HG02571 (cell line): Measurements from ENCODE around the gene IRF3.

ENCODE experiments used
- ATAC-seq: cut with Tn5 transposase; IDR thresholded peaks from one replicate; pipeline ENCODE4 v1.9.1; 2021; ENCODE audit warnings: mild to moderate bottlenecking, moderate library complexity; ENCODE audit not compliant: unreplicated experiment

IRF3 gene, protein sequence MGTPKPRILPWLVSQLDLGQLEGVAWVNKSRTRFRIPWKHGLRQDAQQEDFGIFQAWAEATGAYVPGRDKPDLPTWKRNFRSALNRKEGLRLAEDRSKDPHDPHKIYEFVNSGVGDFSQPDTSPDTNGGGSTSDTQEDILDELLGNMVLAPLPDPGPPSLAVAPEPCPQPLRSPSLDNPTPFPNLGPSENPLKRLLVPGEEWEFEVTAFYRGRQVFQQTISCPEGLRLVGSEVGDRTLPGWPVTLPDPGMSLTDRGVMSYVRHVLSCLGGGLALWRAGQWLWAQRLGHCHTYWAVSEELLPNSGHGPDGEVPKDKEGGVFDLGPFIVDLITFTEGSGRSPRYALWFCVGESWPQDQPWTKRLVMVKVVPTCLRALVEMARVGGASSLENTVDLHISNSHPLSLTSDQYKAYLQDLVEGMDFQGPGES

DNA sequence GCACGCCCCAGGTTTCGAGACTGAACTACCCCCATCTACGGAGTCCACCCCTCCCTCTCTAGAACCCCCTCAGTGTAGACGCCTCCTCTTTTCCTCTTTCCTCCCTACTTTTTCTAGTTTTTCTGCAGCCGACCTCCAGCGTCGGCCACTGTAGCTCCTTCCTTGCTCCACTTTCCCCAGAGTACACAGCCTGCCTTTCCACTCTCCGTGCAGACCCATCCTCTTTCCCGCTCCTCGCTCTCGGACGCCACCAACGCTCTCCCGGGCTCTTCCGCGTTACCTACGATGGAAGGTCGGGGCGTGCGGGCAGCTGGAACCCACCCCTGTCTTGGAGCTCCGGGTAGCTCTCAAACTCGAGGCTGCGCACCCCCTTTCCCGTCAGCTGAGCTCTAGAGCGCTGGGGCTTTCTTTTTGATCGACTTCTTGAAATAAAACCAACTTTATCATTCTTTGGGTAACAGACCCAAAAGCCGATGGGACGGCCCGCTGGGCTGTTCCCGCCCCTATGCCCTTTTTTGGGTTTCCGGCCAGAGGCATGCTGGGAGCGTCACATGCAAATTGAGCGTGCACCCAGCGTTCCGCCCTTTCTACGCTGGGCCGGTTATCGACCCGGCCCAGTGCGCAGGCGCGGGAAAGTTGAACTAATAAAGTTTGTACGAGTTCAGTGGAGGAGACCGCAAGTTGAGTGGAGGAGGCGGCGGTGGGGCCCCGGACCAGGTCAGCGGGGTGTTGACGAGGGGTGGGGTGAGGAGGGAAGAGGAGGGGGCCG is at the start of gene IRF3, which contains the start of gene BCL2L12:
TSS of gene IRF3 (minus strand) at position 507 of the 769 bp plus-strand sequence. CDS start 1,019 bp downstream, outside the sequence.
TSS of gene BCL2L12 (plus strand) at position 583 of the 769 bp plus-strand sequence. CDS start 760 bp downstream, outside the sequence.
- ATAC-seq: peak; percentile 90

DNA sequence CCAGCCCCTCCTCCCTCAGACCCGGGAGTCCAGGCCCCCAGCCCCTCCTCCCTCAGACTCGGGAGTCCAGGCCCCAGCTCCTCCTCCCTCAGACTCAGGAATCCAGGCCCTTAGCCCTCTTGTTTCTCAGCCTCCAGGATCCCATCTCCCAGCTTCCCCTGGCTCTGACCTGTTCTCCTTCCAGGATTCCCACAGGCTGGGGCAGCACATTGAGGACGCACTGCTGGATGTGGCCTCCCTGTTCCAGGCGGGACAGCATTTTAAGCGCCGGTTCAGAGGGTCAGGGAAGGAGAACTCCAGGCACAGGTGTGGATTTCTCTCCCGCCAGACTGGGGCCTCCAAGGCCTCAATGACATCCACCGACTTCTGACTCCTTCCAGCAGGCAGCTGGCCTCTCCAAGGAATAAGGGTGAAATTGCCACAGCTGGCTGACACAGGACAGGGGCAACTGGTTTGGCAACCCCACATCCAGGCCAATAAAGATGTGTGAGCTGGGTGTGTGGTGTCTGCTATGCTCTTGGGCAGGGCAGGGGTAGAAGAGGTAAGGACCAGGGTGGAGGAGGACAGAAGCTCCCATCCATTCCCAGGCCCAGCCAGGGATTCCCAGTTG is 47.7 kb upstream of the IRF3 start:
- no peak for ATAC-seq

DNA sequence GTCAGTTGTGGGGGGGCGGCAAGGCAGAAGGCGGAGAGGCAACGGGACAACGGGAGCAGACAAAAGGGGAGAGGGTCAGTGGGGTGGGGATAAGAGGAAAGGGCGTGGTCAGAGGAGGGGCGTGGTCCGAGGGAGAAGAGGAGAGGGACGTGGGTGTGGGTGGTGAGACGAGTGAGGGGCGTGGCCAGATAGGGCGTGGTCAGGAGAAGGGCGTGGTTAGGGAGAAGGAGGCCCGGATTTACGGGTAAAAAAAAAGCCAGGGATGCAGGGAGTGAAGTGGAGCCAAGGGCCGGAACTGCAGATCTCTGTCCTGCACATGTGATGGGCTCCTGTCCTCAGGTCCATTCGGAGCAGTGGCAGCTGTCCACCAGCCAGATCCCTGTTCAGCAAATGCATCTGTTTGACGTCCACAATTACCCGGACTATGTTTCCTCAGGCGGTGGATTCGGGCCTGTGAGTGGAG is 46.8 kb upstream of the IRF3 start:
- no peak for ATAC-seq

DNA sequence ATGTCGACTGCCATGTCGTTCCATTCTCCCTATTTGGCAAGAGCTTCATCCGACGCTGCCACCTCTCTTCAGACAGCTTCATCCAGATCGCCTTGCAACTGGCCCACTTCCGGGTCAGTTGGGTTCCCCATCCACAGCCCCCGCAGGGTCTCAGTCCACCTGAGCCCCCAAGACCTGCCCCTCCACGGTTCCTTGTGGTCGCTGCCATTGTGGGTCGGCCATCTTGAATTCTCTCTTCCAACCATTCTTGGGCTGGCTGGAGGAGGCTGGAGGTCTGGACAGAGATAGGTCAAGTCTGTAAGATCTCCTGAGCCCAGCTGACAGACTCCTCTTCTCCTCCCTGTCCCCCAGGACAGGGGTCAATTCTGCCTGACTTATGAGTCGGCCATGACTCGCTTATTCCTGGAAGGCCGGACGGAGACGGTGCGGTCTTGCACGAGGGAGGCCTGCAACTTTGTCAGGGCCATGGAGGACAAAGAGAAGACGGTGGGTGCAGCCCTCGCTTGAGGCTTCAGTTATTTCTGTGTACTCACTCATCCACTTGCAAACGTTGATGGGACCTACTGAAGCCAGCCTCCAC is 44.8 kb upstream of the IRF3 start:
- no peak for ATAC-seq

GRCh38 chr19:49705919-49706318 is 40.3 kb upstream of the IRF3 start:
- ATAC-seq: no peak

DNA sequence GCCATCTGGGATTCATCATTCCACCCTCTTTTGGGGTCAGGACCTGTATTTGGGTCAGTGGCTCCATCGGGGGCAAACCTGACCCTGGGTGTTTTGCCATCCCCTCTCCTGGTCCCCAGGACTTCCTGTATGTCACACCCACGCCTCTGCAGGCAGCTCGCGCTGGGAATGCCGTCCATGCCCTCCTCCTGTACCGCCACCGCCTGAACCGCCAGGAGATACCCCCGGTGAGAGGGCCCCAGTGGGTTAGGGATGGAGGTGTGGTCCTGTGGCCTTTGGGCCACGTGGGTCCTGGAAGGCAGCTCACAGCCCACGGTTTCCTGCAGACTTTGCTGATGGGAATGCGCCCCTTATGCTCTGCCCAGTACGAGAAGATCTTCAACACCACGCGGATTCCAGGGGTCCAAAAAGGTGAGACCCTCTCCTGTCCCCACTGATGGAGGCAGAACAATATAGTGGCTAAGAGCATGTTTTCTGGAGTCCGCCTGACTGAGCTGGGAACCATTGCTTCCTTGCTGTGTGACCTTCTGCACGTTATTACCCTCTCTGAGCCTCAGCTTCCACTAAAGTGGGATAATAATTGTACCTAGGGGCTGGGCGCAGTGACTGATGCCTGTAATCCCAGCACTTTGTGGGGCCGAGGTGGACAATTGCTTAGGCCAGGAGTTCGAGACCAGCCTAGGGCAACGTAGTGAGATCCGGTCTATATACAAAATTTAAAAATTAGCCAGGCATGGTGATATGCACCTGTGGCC is 39.4 kb upstream of the IRF3 start:
- ATAC-seq: no peak

DNA sequence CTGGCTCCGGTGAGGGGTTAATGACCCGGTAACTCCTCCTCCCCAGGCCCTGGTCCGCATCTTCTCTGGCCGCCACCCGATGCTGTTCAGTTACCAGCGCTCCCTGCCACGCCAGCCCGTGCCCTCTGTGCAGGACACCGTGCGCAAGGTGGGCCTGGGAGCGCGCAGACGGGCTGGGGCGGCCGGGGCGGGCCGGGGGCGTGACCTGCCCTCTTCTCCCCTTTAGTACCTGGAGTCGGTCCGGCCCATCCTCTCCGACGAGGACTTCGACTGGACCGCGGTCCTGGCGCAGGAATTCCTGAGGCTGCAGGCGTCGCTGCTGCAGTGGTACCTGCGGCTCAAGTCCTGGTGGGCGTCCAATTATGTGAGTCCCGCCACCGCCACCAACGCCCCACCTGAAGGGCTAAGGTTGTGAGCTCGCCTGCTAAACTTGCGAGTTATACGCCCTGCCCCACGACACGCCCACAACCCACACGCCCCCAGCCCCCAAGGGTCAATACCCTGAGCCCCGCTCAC is 35.7 kb upstream of the IRF3 start:
- no peak for ATAC-seq

GRCh38 chr19:49700563-49700962 is 34.9 kb upstream of the IRF3 start:
- ATAC-seq: no peak

GRCh38 chr19:49699364-49699763 is 33.7 kb upstream of the IRF3 start:
- no peak for ATAC-seq

- ATAC-seq: no peak
Observed at GRCh38 chr19:49696865-49697264, 31.2 kb upstream of the IRF3 start.

DNA sequence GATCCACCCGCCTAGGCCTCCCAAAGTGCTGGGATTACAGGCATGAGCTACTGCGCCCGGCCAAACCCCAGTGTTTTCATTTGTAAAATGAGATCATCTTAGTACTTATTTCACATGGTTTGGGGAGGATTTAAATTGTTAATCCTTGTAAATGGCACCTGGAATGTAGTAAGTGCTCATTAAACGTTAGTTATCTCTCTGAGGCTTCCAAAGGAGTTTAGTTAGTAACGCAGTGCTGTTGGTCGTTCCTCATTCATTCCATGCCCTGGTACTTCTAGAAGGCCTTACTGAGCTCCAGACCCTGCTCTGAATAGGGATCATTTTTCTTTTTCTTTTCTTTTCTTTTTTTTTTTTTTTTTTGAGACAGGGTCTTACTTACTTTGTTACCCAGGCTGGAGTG is 30.5 kb upstream of the IRF3 start:
- ATAC-seq: no peak

DNA sequence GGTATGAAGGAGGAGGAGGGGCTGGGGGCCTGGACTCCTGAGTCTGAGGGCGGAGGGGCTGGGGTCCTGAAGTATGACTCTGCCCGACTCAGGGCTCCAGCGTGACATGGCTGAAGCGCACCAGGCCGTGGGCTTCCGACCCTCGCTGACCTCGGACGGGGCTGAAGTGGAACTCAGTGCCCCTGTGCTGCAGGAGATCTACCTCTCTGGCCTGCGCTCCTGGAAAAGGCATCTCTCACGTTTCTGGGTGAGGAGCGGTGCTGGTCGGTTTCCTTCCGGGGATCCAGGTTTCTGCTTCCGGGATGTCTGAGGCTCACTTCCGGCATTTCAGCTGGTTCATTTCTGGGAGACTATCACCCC is 26.5 kb upstream of the IRF3 start:
- ATAC-seq: no peak

DNA sequence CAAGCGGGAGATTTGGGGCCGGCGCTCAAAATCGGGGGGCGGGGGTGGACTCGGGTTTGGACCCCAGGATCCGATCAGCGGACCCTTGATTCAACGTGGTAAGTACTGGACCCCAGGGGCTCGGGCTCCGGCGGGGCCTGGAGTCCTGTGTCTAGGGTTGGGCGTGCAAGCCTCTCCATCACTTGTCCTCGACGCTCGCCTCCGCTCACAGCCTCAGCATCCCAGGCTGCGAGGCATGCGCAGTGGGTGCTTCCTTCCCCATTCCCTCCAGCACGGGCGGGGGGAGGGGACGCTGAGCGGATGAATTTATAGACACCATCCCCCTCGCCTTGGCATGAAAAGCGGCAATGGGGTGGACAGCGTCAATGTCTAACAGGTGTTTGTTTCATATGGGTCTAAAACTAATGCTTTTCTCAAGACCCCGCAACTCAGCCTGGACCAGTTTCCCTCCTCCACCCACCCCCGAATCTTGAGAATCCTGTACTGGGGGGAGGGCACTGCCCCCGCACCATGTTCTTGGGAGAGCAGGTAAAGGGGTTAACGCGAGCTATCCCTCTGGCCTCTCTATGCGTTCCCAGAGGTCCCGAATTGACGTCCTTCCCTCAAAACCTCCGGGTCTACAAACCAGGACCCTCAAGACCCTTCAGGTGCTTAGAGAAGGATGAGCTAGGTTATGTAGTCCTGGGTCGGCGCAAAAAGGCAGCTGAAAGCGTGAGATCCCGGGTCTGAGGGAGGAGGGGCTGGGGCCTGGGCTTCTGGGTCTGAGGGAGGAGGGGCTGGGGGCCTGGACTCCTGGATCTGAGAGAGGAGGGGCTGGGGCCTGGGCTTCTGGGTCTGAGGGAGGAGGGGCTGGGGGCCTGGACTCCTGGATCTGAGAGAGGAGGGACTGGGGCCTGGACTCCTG is 25.8 kb upstream of the IRF3 start:
- ATAC-seq: no peak

- ATAC-seq: no peak
Observed at GRCh38 chr19:49690656-49691242, 25.1 kb upstream of the IRF3 start, which contains the start of gene CPT1C. Gene CPT1C (plus strand): TSS chr19:49691116. CDS start chr19:49692253, 1,137 bp downstream.

GRCh38 chr19:49690079-49690655 is 24.5 kb upstream of the IRF3 start:
- ATAC-seq: no peak

DNA sequence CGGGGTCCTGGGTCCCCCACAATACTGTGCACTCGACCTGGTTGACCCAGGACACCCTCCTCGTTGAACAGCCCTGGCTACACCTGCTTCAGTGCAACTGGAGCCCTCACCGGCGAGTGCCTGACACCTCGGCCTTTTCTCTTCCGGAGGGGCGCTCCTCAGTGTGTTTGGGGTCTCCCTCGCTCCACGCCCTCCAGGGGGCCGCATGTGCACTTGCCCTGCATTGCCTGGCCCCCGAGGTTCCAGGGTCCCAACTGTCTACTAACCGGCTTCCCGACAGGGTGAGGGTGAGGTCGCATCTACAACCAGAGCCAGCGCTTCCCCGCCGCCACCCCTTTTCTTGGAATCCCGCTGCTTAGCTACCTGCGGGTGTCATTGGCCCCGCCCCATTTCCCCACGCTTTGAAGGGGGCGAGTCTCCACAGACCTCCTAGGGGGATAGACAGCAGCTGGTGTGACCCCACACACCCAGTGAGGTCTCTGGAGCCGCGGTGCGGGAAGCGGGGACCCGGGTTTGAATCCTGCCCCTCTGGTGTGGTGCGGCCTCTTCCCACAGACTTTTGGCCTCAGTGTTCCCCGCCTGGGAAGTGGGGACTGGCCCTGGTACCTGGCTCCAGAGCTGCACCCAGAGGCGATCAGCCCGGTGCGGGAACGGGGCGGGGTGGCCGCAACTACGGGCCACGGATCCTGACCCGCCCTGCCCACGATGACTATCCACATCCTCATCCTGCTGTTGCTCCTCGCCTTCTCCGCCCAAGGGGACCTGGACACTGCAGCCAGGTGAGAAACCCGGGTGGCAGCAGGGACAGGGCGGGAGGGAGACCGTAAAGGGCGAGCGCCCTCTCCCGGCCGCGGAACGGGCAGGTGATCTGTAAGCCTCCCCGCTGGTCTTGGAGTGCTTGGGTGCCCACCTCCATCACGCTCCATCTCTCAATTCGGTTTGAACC is 23.7 kb upstream of the IRF3 start, which contains the start of gene ADM5:
TSS of gene ADM5 (plus strand) at position 462 of the 946 bp plus-strand sequence. CDS start at position 706, 244 bp downstream.
- no peak for ATAC-seq

DNA sequence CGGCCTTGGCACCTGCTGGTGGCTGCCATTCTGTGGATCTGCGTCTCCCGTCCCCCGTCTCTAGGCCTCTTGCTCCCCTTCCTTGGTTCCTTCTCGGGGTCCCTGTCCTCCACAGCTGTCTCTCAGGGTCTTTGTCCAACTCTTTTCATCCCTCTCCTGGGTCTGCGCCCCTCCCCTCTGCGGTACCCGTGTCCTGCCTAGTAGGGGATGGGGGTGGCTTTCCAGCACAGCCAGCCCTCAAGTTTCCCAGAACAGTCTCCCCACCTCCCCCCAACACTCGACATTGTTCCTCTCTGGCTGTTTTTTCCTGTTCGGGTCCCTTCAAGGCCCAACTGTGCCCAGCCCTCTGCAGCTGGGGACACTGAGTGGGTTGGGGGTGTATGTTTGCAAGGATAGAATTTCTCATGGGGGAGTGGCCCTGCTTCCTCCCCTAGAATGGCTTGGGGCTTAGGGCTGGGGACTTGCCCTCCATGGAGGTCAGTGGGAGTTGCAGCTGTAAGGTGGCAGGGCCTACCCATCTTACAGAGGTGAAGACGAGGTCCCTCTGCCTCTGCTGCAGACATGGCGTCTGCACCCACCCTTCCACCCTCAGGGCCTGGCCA is 23.0 kb upstream of the IRF3 start:
- no peak for ATAC-seq
